Activated CD8-positive, alpha-beta T cell treated with anti-CD3 and anti-CD28 coated beads for 36 hours (primary cell): ENCODE measurements around the gene TBX19. TPM values are rescaled to one million over a fixed set of nuclear protein-coding genes. Genes with fewer than 3 reads are reported as not detected.

Source experiments
- ATAC-seq: fragments of 200-7000 bp; cut with Tn5 transposase; one replicate; pipeline ENCODE4 v1.10.0; 2021; ENCODE audit warnings: mild to moderate bottlenecking, moderate library complexity
- CTCF ChIA-PET: fragments of 350-600 bp; sonication (Branson Sonifier 250); formaldehyde crosslinking; loops from one replicate; lab custom pipeline; 2021; ENCODE audit warnings: antibody characterized with exemption; lab: Charles Lee
- POLR2A ChIA-PET: fragments of 350-600 bp; sonication (Branson Sonifier 250); formaldehyde crosslinking; loops from one replicate; lab custom pipeline; 2021; ENCODE audit warnings: antibody characterized with exemption; lab: Charles Lee
- DNase-seq: peaks from one replicate; pipeline ENCODE4 v3.0.0-alpha.2; 2020
- H3K27ac Mint-ChIP-seq: one replicate; pipeline ENCODE4 v1.8.0; 2021; ENCODE audit warnings: mild to moderate bottlenecking, mixed read lengths
- H3K27me3 Mint-ChIP-seq: one replicate; pipeline ENCODE4 v1.8.0; 2021; ENCODE audit warnings: mixed read lengths
- H3K36me3 Mint-ChIP-seq: one replicate; pipeline ENCODE4 v1.8.0; 2021; ENCODE audit warnings: low read depth, mixed read lengths
- H3K4me1 Mint-ChIP-seq: one replicate; pipeline ENCODE4 v1.8.0; 2021; ENCODE audit warnings: low read depth, mixed read lengths
- H3K4me3 Mint-ChIP-seq: one replicate; pipeline ENCODE4 v1.8.0; 2021; ENCODE audit warnings: mild to moderate bottlenecking, moderate library complexity, mixed read lengths
- H3K9me3 Mint-ChIP-seq: one replicate; pipeline ENCODE4 v1.8.0; 2021; ENCODE audit warnings: mixed read lengths
- CTCF ChIP-seq: fragments of 200-600 bp; IDR thresholded peaks from one replicate; pipeline ENCODE4 v1.8.0; 2022; ENCODE audit warnings: antibody characterized with exemption, mild to moderate bottlenecking
- intact Hi-C: fragments of 100-400 bp; cut with micrococcal nuclease; formaldehyde crosslinking; loops from one replicate; pipeline ENCODE4 v1.10.0; 2022
- total RNA-seq, 2 experiments: library from RNA; stranded (reverse); gene quantifications; one replicate each; pipeline ENCODE4 v1.2.3, GENCODE V29; 2021

The TBX19 gene
- total RNA-seq, 2 experiments from 2014 or later: 1.5 TPM

DNA sequence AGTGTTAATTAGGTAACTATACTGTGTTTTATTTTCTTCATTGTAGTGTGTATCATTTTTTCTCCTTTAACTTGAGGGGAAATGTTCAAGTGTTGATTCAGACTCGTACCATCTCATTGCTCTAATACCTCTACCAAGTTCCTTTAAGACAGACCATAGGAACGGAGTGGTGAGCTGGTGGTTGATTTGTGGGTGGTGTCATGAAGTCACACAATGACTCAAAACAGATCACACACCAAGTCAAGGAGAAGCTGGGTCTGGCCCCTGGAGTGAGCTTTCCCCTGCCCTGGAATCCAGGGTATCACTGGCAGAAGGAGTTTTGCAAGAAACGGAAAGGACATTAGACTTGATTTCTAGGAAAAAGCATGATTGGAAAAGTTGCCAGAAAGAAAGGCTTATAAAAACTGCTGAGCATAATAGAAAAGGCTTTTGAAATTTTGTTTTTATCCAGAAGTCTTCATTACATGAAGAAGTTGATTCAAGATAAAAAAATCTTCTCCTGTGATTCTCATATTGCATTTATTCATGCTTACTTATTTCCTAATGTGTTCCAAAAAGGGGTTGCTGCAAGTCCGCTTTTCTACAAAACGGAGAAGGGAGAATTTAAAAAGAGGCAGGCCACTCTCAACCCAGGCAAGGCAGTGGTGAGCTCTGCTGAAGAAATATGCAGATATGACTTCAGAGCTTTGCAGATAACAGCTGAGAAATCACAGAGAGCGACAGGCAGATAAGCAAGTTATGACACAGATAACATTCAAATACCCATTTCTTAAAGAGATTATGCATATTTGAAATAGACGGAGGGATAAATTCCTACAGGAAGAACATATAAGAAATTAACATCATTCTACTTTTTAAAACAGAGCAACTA lies 79.7 kb downstream of the TBX19 start:
- DNase-seq (peak; percentile 69), ATAC-seq (peak; percentile 50)
- Mint-ChIP-seq H3K4me1 (peaks cover 16% of the 10 kb centered on the region), H3K27me3 (no peaks in the 10 kb centered on the region), H3K27ac (no peak overlapping the region), H3K36me3 (no peaks in the 10 kb centered on the region), H3K4me3 (no peak overlapping the region), H3K9me3 (no peaks in the 10 kb centered on the region)
- no peak for TF ChIP-seq CTCF
- intact Hi-C loops: no loop called here
- ChIA-PET CTCF (interaction anchor here (2.2 kb wide), 1 partner anchor 18 kb away, joined by 13 read pairs; no protein-coding TSS in a partner anchor), POLR2A (interaction anchor here (0.7 kb wide), 1 partner anchor 80 kb away, joined by 3 read pairs; the partner anchor contains the start of gene TBX19)

- Mint-ChIP-seq H3K4me3 (no peak overlapping the region), H3K36me3 (no peaks in the 10 kb centered on the region), H3K27ac (no peak overlapping the region), H3K27me3 (no peaks in the 10 kb centered on the region), H3K4me1 (peaks cover 16% of the 10 kb centered on the region), H3K9me3 (no peaks in the 10 kb centered on the region)
- no peak for ATAC-seq
- POLR2A ChIA-PET: no interaction called here
- intact Hi-C loops: no loop called here
- CTCF ChIA-PET: interaction anchor here (2.2 kb wide), 1 partner anchor 19 kb away, joined by 13 read pairs; no protein-coding TSS in a partner anchor
- no peak for DNase-seq
- TF ChIP-seq CTCF: no peak
Measured at GRCh38 chr1:168361252-168361651, 80.6 kb downstream of the TBX19 start.

GRCh38 chr1:168362991-168363390 lies 82.3 kb downstream of the TBX19 start:
- intact Hi-C loops: no loop called here

More at GRCh38 chr1:168362991-168363390, 82.3 kb downstream of the TBX19 start:
- Mint-ChIP-seq H3K9me3 (no peaks in the 10 kb centered on the region), H3K27me3 (no peaks in the 10 kb centered on the region), H3K4me1 (peaks cover 16% of the 10 kb centered on the region), H3K4me3 (no peak overlapping the region), H3K36me3 (no peaks in the 10 kb centered on the region), H3K27ac (peak overlapping the region; percentile 50)
- ChIA-PET POLR2A (interaction anchor here (0.9 to 1.1 kb wide), 2 partner anchors 20 to 21 kb away, joined by 3 read pairs; no protein-coding TSS in a partner anchor), CTCF (interaction anchor here (1.0 to 3.2 kb wide), 5 partner anchors 17 to 128 kb away, joined by 4 to 40 read pairs (median 4); no protein-coding TSS in a partner anchor)
- DNase-seq (peak; percentile 51), ATAC-seq (peak; percentile 95)
- no peak for TF ChIP-seq CTCF

Other genes with a start within 250 kb of the TBX19 start
- gene GPR161, start 143.9 kb upstream of the TBX19 start, total RNA-seq: under 1 TPM; 0.16 to 0.20 TPM
- gene TIPRL, start 101.9 kb upstream of the TBX19 start, total RNA-seq: 10 to 100 TPM; 52.2 to 52.5 TPM
- gene SFT2D2, start 54.9 kb upstream of the TBX19 start, total RNA-seq: 10 to 100 TPM; 30.8 to 31.4 TPM